ENCODE measurements around the gene ADCY4. TPM values are rescaled to one million over a fixed set of nuclear protein-coding genes. Genes with fewer than 3 reads are reported as not detected.
A peak's percentile ranks its signal among the peaks of the same experiment; 100 is the strongest.

ADCY4 gene
- total RNA-seq, 1 donor from 2014 or later: 8.0 TPM

GRCh38 chr14:24348186-24348585 lies 13.3 kb upstream of the ADCY4 start:
- TF ChIP-seq CTCF (conservative IDR thresholded peaks at IDR 0.05; ENCODE audit: low read depth, low read length): no peak
- no peak for DNase-seq (ENCODE audit: low read depth)
- H3K4me3 ChIP-seq (ENCODE audit: low read depth, low read length): no peak overlapping the region

GRCh38 chr14:24347134-24347533 lies 12.3 kb upstream of the ADCY4 start:
- TF ChIP-seq CTCF (conservative IDR thresholded peaks at IDR 0.05; ENCODE audit: low read depth, low read length): no peak
- no peak overlapping the region for H3K4me3 ChIP-seq (ENCODE audit: low read depth, low read length)
- no peak for DNase-seq (ENCODE audit: low read depth)

- DNase-seq (ENCODE audit: low read depth): no peak
- no peak for TF ChIP-seq CTCF (conservative IDR thresholded peaks at IDR 0.05; ENCODE audit: low read depth, low read length)
- H3K4me3 ChIP-seq (ENCODE audit: low read depth, low read length): no peak overlapping the region
These were observed 9.2 kb upstream of the ADCY4 start for GRCh38 chr14:24343795-24344660.

GRCh38 chr14:24342889-24343288 lies 8.0 kb upstream of the ADCY4 start:
- no peak for DNase-seq (ENCODE audit: low read depth)
- H3K4me3 ChIP-seq (ENCODE audit: low read depth, low read length): no peak overlapping the region
- no peak for TF ChIP-seq CTCF (conservative IDR thresholded peaks at IDR 0.05; ENCODE audit: low read depth, low read length)

GRCh38 chr14:24340606-24341005 lies 5.7 kb upstream of the ADCY4 start:
- no peak for TF ChIP-seq CTCF (conservative IDR thresholded peaks at IDR 0.05; ENCODE audit: low read depth, low read length)
- no peak for DNase-seq (ENCODE audit: low read depth)
- H3K4me3 ChIP-seq (ENCODE audit: low read depth, low read length): no peak overlapping the region

GRCh38 chr14:24339284-24340151 lies 4.6 kb upstream of the ADCY4 start, which contains the start of gene RIPK3:
Gene RIPK3, minus strand, starts transcription at chr14:24339991. Its CDS starts 165 bp downstream, at chr14:24339826.
- DNase-seq (ENCODE audit: low read depth): no peak

More at GRCh38 chr14:24339284-24340151, 4.6 kb upstream of the ADCY4 start, which contains the start of gene RIPK3:
- TF ChIP-seq CTCF (conservative IDR thresholded peaks at IDR 0.05; ENCODE audit: low read depth, low read length): no peak
- peak within 1 kb of the TSS; percentile 40 for H3K4me3 ChIP-seq (ENCODE audit: low read depth, low read length)

Data from epithelial cell of proximal tubule (primary cell).